Neuron (in vitro differentiated cells): ENCODE results near the gene WIPI1.

ENCODE experiments used
- H2AFZ ChIP-seq: one replicate; pipeline ENCODE4 v1.6.1; 2013; ENCODE audit warnings: low read depth, mild to moderate bottlenecking, inconsistent platforms, low read length, moderate library complexity
- H3K27me3 ChIP-seq: one replicate; pipeline ENCODE4 v1.6.1; 2013; ENCODE audit warnings: low read length; ENCODE audit not compliant: insufficient read depth
- H3K36me3 ChIP-seq: one replicate; pipeline ENCODE4 v1.6.1; 2013; ENCODE audit warnings: low read length; ENCODE audit not compliant: insufficient read depth
- H3K4me1 ChIP-seq: one replicate; pipeline ENCODE4 v1.6.1; 2013; ENCODE audit warnings: low read length; ENCODE audit not compliant: insufficient read depth
- H3K4me3 ChIP-seq: 2 replicates; pipeline ENCODE4 v1.5.1; 2013; ENCODE audit warnings: mild to moderate bottlenecking, low read length, moderate library complexity
- H3K9me3 ChIP-seq: one replicate; pipeline ENCODE4 v1.6.1; 2013; ENCODE audit warnings: low read length

WIPI1 gene

GRCh38 chr17:68441070-68441770 is 16.1 kb downstream of the WIPI1 start:
- H3K36me3 ChIP-seq: peaks cover 11% of the 10 kb centered on the region
- no peaks in the 10 kb centered on the region for H3K4me1 ChIP-seq
- H3K4me3 ChIP-seq: no peak overlapping the region
- H3K9me3 ChIP-seq: no peaks in the 10 kb centered on the region
- H3K27me3 ChIP-seq: no peaks in the 10 kb centered on the region
- H2AFZ ChIP-seq: no peak overlapping the region

- Histone ChIP-seq H3K9me3 (no peaks in the 10 kb centered on the region), H3K4me3 (no peak overlapping the region), H3K36me3 (peaks cover 13% of the 10 kb centered on the region), H3K27me3 (no peaks in the 10 kb centered on the region), H2AFZ (no peak overlapping the region), H3K4me1 (no peaks in the 10 kb centered on the region)
Observed at GRCh38 chr17:68440526-68440925, 16.8 kb downstream of the WIPI1 start.

- H3K27me3 ChIP-seq: no peaks in the 10 kb centered on the region
- H2AFZ ChIP-seq: no peak overlapping the region
- no peaks in the 10 kb centered on the region for H3K4me1 ChIP-seq
- H3K4me3 ChIP-seq: no peak overlapping the region
- peaks cover 13% of the 10 kb centered on the region for H3K36me3 ChIP-seq
- H3K9me3 ChIP-seq: no peaks in the 10 kb centered on the region
Observed at GRCh38 chr17:68439656-68440290, 17.5 kb downstream of the WIPI1 start.

- H2AFZ ChIP-seq: no peak overlapping the region
- peaks cover 14% of the 10 kb centered on the region for H3K36me3 ChIP-seq
- H3K27me3 ChIP-seq: no peaks in the 10 kb centered on the region
- H3K9me3 ChIP-seq: no peaks in the 10 kb centered on the region
- no peaks in the 10 kb centered on the region for H3K4me1 ChIP-seq
- H3K4me3 ChIP-seq: no peak overlapping the region
Observed at GRCh38 chr17:68437979-68438822, 19.1 kb downstream of the WIPI1 start.

GRCh38 chr17:68435876-68436842 is 21.1 kb downstream of the WIPI1 start:
- Histone ChIP-seq H3K27me3 (no peaks in the 10 kb centered on the region), H3K36me3 (peaks cover 16% of the 10 kb centered on the region), H3K4me1 (no peaks in the 10 kb centered on the region), H3K9me3 (no peaks in the 10 kb centered on the region), H3K4me3 (no peak overlapping the region), H2AFZ (no peak overlapping the region)

- Histone ChIP-seq H2AFZ (no peak overlapping the region), H3K4me3 (no peak overlapping the region), H3K4me1 (no peaks in the 10 kb centered on the region), H3K27me3 (no peaks in the 10 kb centered on the region), H3K36me3 (peaks cover 17% of the 10 kb centered on the region), H3K9me3 (no peaks in the 10 kb centered on the region)
Observed at GRCh38 chr17:68435361-68435760, 21.9 kb downstream of the WIPI1 start.

- H3K9me3 ChIP-seq: no peaks in the 10 kb centered on the region
- no peaks in the 10 kb centered on the region for H3K4me1 ChIP-seq
- H2AFZ ChIP-seq: no peak overlapping the region
- no peaks in the 10 kb centered on the region for H3K27me3 ChIP-seq
- H3K36me3 ChIP-seq: peaks cover 24% of the 10 kb centered on the region
- H3K4me3 ChIP-seq: no peak overlapping the region
Observed at GRCh38 chr17:68433911-68434508, 23.3 kb downstream of the WIPI1 start.

- H3K4me3 ChIP-seq: no peak overlapping the region
- H3K9me3 ChIP-seq: no peaks in the 10 kb centered on the region
- H3K4me1 ChIP-seq: no peaks in the 10 kb centered on the region
- no peak overlapping the region for H2AFZ ChIP-seq
- peaks cover 31% of the 10 kb centered on the region for H3K36me3 ChIP-seq
- H3K27me3 ChIP-seq: no peaks in the 10 kb centered on the region
Observed at GRCh38 chr17:68433211-68433610, 24.1 kb downstream of the WIPI1 start.

GRCh38 chr17:68432086-68432864 is 25.0 kb downstream of the WIPI1 start:
- Histone ChIP-seq H3K9me3 (no peaks in the 10 kb centered on the region), H2AFZ (no peak overlapping the region), H3K36me3 (peaks cover 31% of the 10 kb centered on the region), H3K27me3 (no peaks in the 10 kb centered on the region), H3K4me3 (no peak overlapping the region), H3K4me1 (no peaks in the 10 kb centered on the region)

- no peaks in the 10 kb centered on the region for H3K9me3 ChIP-seq
- H3K27me3 ChIP-seq: no peaks in the 10 kb centered on the region
- no peaks in the 10 kb centered on the region for H3K4me1 ChIP-seq
- H3K4me3 ChIP-seq: no peak overlapping the region
- peaks cover 31% of the 10 kb centered on the region for H3K36me3 ChIP-seq
- H2AFZ ChIP-seq: no peak overlapping the region
Observed at GRCh38 chr17:68431661-68432071, 25.6 kb downstream of the WIPI1 start.

- Histone ChIP-seq H3K4me1 (no peaks in the 10 kb centered on the region), H2AFZ (no peak overlapping the region), H3K4me3 (no peak overlapping the region), H3K36me3 (peaks cover 31% of the 10 kb centered on the region), H3K27me3 (no peaks in the 10 kb centered on the region), H3K9me3 (no peaks in the 10 kb centered on the region)
Observed at GRCh38 chr17:68431045-68431608, 26.2 kb downstream of the WIPI1 start.
